Fibroblast of skin of scalp (primary cell): ENCODE measurements around the gene MID2.
A peak's percentile ranks its signal among the peaks of the same experiment; 100 is the strongest.
"Not testable (repeated sequence)": the region's sequence is repeated elsewhere in the genome, so short reads cannot be mapped to it uniquely, and the experiment has no call there.

Experiments used
- DNase-seq: peaks from one replicate; pipeline ENCODE4 v3.0.0-alpha.2; 2013

MID2 gene

GRCh38 chrX:107842715-107843400, 17.2 kb downstream of the MID2 start:
- no peak for DNase-seq

- no peak for DNase-seq
These were observed 20.0 kb downstream of the MID2 start for GRCh38 chrX:107845625-107846024.

GRCh38 chrX:107848591-107848990, 22.9 kb downstream of the MID2 start:
- no peak for DNase-seq

DNA sequence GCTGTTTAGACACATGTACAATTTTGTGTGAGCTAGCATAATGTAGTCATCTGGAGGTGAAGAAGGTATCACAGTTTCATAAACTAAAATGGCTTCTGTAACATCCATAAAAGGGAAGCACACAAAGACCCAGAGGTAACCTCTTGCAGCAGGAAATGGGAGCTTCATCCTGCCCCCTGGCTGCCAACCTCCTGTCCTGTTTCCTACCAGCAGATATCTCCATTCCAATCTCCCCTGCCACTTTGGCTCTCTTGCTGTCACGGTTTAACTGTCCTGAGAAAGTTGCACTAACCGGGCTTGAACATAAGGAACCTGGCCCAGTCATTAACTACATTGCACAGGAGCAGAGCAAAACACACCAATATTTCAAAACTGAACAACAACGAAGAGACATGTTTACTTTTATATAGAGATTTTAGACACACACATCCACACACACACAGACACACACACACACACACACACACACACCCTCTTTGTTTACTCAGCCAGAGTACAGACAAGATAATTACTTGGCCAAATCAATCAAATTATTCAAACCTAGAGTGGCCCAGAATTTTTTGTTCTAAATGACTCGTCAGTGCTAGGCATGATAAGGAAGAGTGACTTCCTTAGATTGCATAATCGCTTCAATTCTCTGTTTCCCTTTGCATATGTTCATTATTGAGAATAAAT, 24.2 kb downstream of the MID2 start:
- DNase-seq = no peak

- no peak for DNase-seq
These were observed 24.7 kb downstream of the MID2 start for GRCh38 chrX:107850422-107850765.

DNA sequence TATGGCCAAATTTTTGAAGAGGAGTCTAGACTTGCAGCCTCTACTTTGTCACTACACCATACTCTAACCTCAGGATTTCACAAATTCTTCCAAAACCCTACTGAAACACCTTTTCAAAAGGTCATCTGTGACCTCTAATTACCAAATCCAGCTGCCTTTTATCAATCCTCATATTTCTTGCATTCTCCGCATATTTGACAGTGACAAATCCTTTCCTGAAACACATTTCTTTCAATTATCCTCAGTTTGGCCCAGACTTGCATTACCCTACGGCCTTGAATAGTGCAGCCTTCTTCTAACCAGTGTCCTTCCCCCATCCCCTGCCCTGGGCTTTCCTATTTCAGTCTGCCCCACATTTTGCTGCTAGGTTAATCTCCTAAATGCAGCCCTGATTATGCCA, 25.5 kb downstream of the MID2 start:
- peak; percentile 13 for DNase-seq

GRCh38 chrX:107851665-107852064, 26.0 kb downstream of the MID2 start:
- not testable (repeated sequence) for DNase-seq

- no peak for DNase-seq
These were observed 30.6 kb downstream of the MID2 start for GRCh38 chrX:107856289-107856688.

DNA sequence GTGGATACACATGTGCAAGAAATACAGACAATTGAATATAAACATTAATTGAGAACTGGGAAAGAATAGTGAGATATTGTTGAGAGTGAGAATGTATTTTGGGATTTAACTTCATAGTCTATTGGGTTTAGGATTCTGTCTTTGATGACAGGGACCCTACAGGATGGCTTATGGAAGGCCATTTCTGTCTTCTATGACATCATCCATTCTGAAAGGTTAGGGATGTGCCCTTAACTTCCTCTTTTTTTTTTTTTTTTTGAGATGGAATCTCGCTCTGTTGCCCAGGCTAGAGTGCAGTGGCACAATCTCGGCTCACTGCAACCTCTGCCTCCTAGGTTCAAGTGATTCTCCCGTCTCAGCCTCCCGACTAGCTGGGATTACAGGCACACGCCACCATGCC, 31.4 kb downstream of the MID2 start:
- not testable (repeated sequence) for DNase-seq

DNA sequence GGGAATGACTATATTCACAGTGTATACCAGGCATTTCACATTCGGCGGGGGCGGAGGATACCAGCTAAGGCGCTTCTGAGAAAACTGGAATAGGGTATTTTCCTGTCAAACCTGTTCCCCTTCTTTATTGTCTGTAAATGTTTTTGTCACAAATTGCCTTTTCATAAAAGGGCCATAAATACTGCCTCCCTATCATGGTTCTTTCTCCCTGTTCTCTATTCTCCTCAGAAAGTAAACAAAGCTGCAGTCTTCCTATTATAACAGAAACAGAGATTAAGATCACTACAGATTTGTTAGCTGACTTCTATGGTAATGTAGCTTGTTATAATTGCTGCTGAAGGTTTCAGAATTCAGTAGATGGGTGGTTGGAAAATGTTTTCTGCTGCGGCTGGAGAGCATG, 32.2 kb downstream of the MID2 start:
- DNase-seq = no peak

- no peak for DNase-seq
These were observed 35.4 kb downstream of the MID2 start for GRCh38 chrX:107861056-107861455.

DNA sequence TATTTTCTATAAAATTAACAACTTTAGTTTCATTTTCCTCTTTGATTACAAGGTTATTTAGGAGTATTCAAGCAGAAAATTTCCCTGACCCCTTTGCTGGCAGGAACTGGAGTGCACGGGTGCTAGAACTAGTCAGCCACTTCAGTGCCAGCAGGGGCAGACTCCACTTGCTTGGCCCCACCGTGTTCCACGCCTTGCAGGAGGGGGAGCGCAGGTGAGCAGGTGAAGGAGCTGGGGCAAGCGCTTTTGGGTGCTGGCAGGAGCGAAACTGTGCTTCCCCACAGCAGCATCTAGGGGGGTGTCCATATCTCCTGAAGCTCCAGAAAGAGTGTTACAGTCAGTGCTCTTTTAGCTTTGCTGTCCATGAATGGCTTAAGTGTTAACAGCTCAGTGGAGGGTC, 45.5 kb downstream of the MID2 start:
- DNase-seq = no peak

DNA sequence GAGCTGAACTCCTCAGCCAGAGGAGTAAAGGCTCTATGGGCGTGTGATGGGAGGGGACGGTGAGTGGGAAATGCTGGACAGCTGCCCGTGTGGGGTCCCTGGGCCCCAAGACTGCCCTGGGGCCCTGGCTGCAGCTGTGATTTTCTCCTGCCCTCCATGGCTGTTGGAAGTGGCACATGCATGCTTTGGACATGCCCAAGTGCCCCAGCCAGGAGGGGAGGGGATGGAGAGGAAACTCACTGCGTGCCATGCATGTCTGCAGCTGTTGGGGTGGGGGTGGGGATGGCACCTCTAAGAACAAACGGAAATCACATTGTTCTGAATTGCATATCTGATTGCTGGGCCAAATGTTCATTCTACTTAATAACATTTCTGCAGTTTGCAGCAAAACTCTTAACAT, 52.4 kb downstream of the MID2 start:
- DNase-seq = no peak

- DNase-seq = no peak
These were observed 54.5 kb downstream of the MID2 start for GRCh38 chrX:107880054-107880610.

DNA sequence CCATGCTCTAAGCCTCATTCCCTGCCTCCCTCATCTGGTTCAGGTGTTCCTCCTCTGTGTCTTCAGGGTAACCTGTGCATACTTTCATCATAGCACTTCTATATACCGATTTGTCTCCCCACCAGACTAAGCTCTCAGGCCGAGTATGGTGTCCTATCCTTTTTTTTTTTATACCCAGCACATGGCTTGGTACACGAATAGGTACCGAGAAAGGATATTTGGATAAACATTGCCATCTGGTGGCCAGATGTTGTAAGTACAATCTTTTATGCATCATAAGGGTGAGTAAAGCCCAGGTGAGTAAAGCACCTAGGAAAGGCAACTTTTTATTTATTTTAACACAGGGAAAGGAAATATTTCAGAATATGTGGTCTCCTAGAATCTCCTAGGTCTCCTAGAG, 68.4 kb downstream of the MID2 start:
- peak; percentile 29 for DNase-seq

DNA sequence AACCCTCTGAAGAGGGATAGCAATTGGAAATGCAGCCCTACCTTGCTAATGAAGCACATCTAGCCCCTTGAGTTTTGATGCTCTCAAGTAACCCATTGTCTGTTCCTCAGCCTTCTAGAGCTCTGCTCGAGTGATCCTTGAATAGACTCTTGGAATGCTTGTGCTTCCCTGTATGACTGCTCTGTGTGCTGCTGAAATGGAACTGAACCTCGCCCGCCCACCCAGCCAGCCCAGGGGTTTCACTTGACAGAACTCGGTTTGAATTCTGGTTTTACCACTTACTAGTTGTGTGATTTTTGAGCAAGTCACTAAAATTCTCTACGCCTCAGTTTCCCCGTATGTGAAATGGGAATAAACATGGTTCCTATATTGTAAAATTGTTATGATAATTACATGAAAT, 77.1 kb downstream of the MID2 start:
- DNase-seq = no peak

GRCh38 chrX:107905366-107905765, 79.7 kb downstream of the MID2 start:
- DNase-seq = no peak

- no peak for DNase-seq
These were observed 98.6 kb downstream of the MID2 start for GRCh38 chrX:107924136-107924746.

DNA sequence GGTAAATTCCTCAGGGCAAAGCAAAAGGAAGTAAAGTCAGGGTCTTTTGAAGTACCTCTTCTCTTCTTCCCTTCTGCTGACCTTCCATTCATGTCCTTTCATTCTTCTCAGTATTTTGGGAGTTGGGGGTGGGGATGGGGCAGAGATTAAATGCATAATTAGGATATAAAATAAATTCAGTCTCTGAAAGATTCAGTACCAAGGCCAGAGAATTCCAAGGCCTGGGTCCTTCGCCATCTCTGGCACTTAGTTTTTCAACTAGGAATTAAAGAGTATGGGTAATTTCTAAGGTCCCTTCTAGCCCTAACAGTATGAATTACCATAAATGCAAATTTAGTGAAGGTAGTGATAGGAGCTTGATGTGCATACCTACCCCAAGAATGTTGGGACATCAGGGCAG, 108.6 kb downstream of the MID2 start:
- no peak for DNase-seq

DNA sequence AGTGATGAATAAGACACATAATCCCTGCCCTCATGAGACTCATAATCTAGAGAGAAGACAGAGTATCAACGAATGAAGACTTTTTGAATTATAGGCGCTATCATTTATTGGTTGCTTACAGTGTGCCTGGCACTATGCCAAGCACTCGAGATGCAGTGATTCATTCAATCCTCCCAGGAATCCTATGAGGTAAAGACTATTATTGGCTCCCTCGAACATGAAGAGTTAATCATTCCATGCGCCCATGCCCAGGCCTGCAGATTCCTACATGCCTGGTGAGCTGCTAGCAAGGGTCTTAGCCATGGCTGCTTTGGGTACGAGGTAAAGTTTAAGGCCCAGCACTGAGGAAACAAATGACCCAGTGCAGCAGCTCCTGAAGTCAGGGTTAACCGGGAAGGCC, 109.5 kb downstream of the MID2 start:
- peak; percentile 26 for DNase-seq

GRCh38 chrX:107935664-107936433, 110.2 kb downstream of the MID2 start:
- peak; percentile 10 for DNase-seq

- DNase-seq = no peak
These were observed 110.7 kb downstream of the MID2 start for GRCh38 chrX:107936434-107936730.

DNA sequence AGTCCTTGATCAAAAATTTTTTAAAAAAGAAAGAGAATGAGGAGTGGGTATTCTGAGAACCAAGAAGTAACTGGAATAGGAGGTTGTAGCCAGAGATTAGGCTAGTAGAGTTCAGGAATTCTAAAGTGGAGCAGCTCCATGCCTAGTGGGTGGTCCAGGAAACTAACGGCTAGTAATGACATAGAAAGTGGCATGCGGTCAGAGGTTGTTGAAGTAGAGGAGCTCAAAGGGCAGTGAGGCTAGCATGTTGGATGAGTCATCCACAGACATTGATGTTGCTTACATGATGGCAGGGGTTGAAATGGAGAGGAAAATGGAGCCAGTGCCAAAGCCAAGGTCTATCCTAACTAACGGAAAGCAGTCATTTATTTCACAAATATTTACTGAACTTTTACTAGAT, 114.4 kb downstream of the MID2 start:
- no peak for DNase-seq
